HepG2 (cell line): ENCODE measurements around the gene CDH23. TPM values are rescaled to one million over a fixed set of nuclear protein-coding genes. Genes with fewer than 3 reads are reported as not detected.

Experiments used
- ATAC-seq: fragments of 200-7000 bp; cut with Tn5 transposase; 3 replicates; pipeline ENCODE4 v1.9.1; 2020; ENCODE audit warnings: mild to moderate bottlenecking, moderate library complexity
- BruUV-seq: library from RNA; stranded (reverse); fragments of 400-500 nt; replicated peaks from 2 replicates; lab custom pipeline; 2021; lab: Mats Ljungman, UMichigan
- CTCF ChIA-PET: fragments of 300-600 bp; formaldehyde crosslinking; extraction: SDS; loops from one replicate; lab custom pipeline; 2021; ENCODE audit warnings: low total read pairs, inconsistent platforms, low intra/inter-chr PET ratio; lab: Yijun Ruan, JAX
- POLR2A ChIA-PET: fragments of 350-600 bp; sonication (Branson Sonifier 250); formaldehyde crosslinking; loops from one replicate; lab custom pipeline; 2020; ENCODE audit warnings: antibody characterized with exemption, inconsistent platforms; lab: Yijun Ruan, JAX
- DNase-seq: peaks from one replicate; pipeline ENCODE4 v3.0.0-alpha.2; 2015; ENCODE audit warnings: low spot score
- FAIRE-seq: peaks from 3 replicates; lab custom pipeline; 2011; peaks lifted over from hg19 to GRCh38; lab: Jason Lieb, UNC
- H2AFZ ChIP-seq: one replicate; pipeline ENCODE4 v1.6.1; 2011; ENCODE audit warnings: low read length, inconsistent platforms
- H3K27ac ChIP-seq: fragments of 300-600 bp; 3 replicates; pipeline ENCODE4 v1.8.0; 2011; ENCODE audit warnings: mixed run types, mild to moderate bottlenecking, mixed read lengths, low read length, inconsistent platforms; ENCODE audit not compliant: insufficient read depth; ENCODE audit errors: extremely low read length
- H3K27me3 ChIP-seq, 2 experiments: fragments of 200-600 bp in 1 of 2; 2 replicates in 1 of 2; 3 replicates in 1 of 2; pipeline versions ENCODE4 v1.6.0 to v1.8.0; 2011; ENCODE audit warnings: low read length in 2 of 2, mild to moderate bottlenecking in 2 of 2, moderate library complexity in 2 of 2, inconsistent platforms in 1 of 2; ENCODE audit not compliant: insufficient read depth in 2 of 2, control insufficient read depth in 1 of 2
- H3K36me3 ChIP-seq, 2 experiments: fragments of 200-600 bp in 1 of 2; replicated peaks in 1 of 2; 2 replicates in 1 of 2; 3 replicates in 1 of 2; pipeline versions ENCODE4 v1.5.1 to v1.8.0; 2011; ENCODE audit warnings: low read length in 2 of 2, inconsistent platforms in 1 of 2; ENCODE audit not compliant: insufficient read depth in 2 of 2, control insufficient read depth in 1 of 2
- H3K4me1 ChIP-seq: 2 replicates; pipeline ENCODE4 v1.5.1; 2012; ENCODE audit warnings: low read length, inconsistent platforms; ENCODE audit not compliant: insufficient read depth
- H3K4me2 ChIP-seq: 2 replicates; pipeline ENCODE4 v1.6.0; 2011; ENCODE audit warnings: low read depth, low read length, inconsistent platforms
- H3K4me3 ChIP-seq, 3 experiments: fragments of 200-600 bp in 1 of 3; sonication (generic), shearing (Covaris generic) in 1 of 3; replicated peaks in 1 of 3; 2 replicates each; pipeline ENCODE4 v1.5.1; 2011 to 2016; ENCODE audit warnings: low read length in 3 of 3, inconsistent platforms in 2 of 3, low read depth in 2 of 3, mild to moderate bottlenecking in 2 of 3, control low read depth in 1 of 3, mixed read lengths in 1 of 3; ENCODE audit not compliant: insufficient read depth in 1 of 3
- H3K79me2 ChIP-seq: one replicate; pipeline ENCODE4 v1.6.1; 2011; ENCODE audit warnings: low read length, inconsistent platforms; ENCODE audit not compliant: insufficient read depth
- H3K9ac ChIP-seq: 2 replicates; pipeline ENCODE4 v1.6.0; 2011; ENCODE audit warnings: mild to moderate bottlenecking, low read depth, low read length, inconsistent platforms; ENCODE audit not compliant: insufficient read depth
- H3K9me3 ChIP-seq: 2 replicates; pipeline ENCODE4 v1.5.1; 2012; ENCODE audit warnings: mild to moderate bottlenecking, low read length
- H4K20me1 ChIP-seq: 2 replicates; pipeline ENCODE4 v1.6.0; 2011; ENCODE audit warnings: inconsistent platforms, mild to moderate bottlenecking, low read length, moderate library complexity; ENCODE audit not compliant: insufficient read depth
- GABPB1 ChIP-seq: IDR thresholded peaks from 2 replicates; pipeline ENCODE4 v1.6.1; 2016; ENCODE audit warnings: mild to moderate bottlenecking, missing genetic modification reagents, moderate library complexity, missing compliant biosample characterization
- PCBP2 ChIP-seq: fragments of 200-400 bp; formaldehyde crosslinking; optimal IDR thresholded peaks from 2 replicates; pipeline ENCODE3; 2018; ENCODE audit warnings: low read length, low read depth; ENCODE audit not compliant: poor library complexity, severe bottlenecking
- PHF5A ChIP-seq: IDR thresholded peaks from one replicate; pipeline ENCODE4 v1.6.1; 2018; ENCODE audit warnings: low read depth, missing genetic modification reagents; ENCODE audit not compliant: unreplicated experiment
- POLR2A ChIP-seq, 2 experiments: IDR thresholded peaks; 2 replicates each; pipeline ENCODE4 v1.6.1; 2011; ENCODE audit warnings: low read depth in 2 of 2, low read length in 2 of 2, mild to moderate bottlenecking in 1 of 2, moderate library complexity in 1 of 2; ENCODE audit not compliant: insufficient read depth in 1 of 2
- SETDB1 ChIP-seq: sonication (generic); formaldehyde crosslinking; IDR thresholded peaks from 2 replicates; pipeline ENCODE4 v1.5.1; 2020; ENCODE audit warnings: missing genetic modification reagents, mild to moderate bottlenecking, borderline replicate concordance
- TOPORS ChIP-seq: sonication (generic); formaldehyde crosslinking; IDR thresholded peaks from 2 replicates; pipeline ENCODE4 v1.8.0; 2023; ENCODE audit warnings: mild to moderate bottlenecking, missing genetic modification reagents
- ZBTB7B ChIP-seq: sonication (generic); formaldehyde crosslinking; IDR thresholded peaks from 2 replicates; pipeline ENCODE4 v1.4.0; 2020; ENCODE audit warnings: missing genetic modification reagents
- ZGPAT ChIP-seq: IDR thresholded peaks from 2 replicates; pipeline ENCODE4 v1.6.1; 2016; ENCODE audit warnings: mild to moderate bottlenecking
- ZNF30 ChIP-seq: sonication (generic); formaldehyde crosslinking; IDR thresholded peaks from 2 replicates; pipeline ENCODE4 v1.5.0; 2020; ENCODE audit warnings: mild to moderate bottlenecking, missing genetic modification reagents
- ZNF441 ChIP-seq: sonication (generic); formaldehyde crosslinking; IDR thresholded peaks from 2 replicates; pipeline ENCODE4 v1.7.0; 2021; ENCODE audit warnings: missing genetic modification reagents, borderline replicate concordance
- ZNF619 ChIP-seq: sonication (generic); formaldehyde crosslinking; IDR thresholded peaks from 2 replicates; pipeline ENCODE4 v1.4.0; 2020; ENCODE audit warnings: mild to moderate bottlenecking, missing genetic modification reagents
- ZNF772 ChIP-seq: sonication (generic); formaldehyde crosslinking; IDR thresholded peaks from 2 replicates; pipeline ENCODE4 v1.5.0; 2020; ENCODE audit warnings: mild to moderate bottlenecking, missing genetic modification reagents
- ZNF792 ChIP-seq: IDR thresholded peaks from 2 replicates; pipeline ENCODE4 v1.6.1; 2016
- WGBS: methylation state at CpG from one replicate; pipeline ENCODE4 v1.1.6; 2017; ENCODE audit warnings: low lambda C conversion rate; 5-methylcytosine and 5-hydroxymethylcytosine counted together
- in situ Hi-C: cut with HindIII; loops from 2 replicates; pipeline ENCODE4 v1.10.0; 2017; ENCODE audit warnings: low pct_unique_long_range_greater_than_20kb; ENCODE audit not compliant: extremely low pct_ligation_motif_present
- intact Hi-C: fragments of 100-400 bp; cut with micrococcal nuclease; formaldehyde crosslinking; loops from one replicate; pipeline ENCODE4 v1.10.0; 2022; ENCODE audit not compliant: unreplicated experiment
- polyA plus RNA-seq, 8 experiments: library from polyadenylated mRNA; depleted of rRNA in 3 of 8; stranded (reverse) in 7 of 8; unstranded in 1 of 8; fragments of >200 nt; fragmentation: Illumina TruSeq in 4 of 8; extraction: Trizol in 4 of 8; gene quantifications; 2 replicates each; pipeline versions ENCODE4 v1.2.1 to v1.2.3, GENCODE V29; 2011 to 2016; ENCODE audit warnings: low read depth in 4 of 8, missing spikeins in 1 of 8, mixed read lengths in 1 of 8; ENCODE audit not compliant: insufficient read depth in 1 of 8
- total RNA-seq, 5 experiments: library from RNA; depleted of rRNA; stranded (reverse); fragments of >200 nt; fragmentation: Illumina TruSeq; extraction: Trizol; gene quantifications; 2 replicates each; pipeline ENCODE4 v1.2.3, GENCODE V29; 2016; ENCODE audit warnings: low read depth in 1 of 5
- TF ChIP-seq, protein P1 (sequence below): sonication (generic); formaldehyde crosslinking; IDR thresholded peaks from 2 replicates; pipeline ENCODE4 v1.5.1; 2020; ENCODE audit warnings: missing genetic modification reagents, mild to moderate bottlenecking, borderline replicate concordance
- TF ChIP-seq, protein P2 (sequence below): IDR thresholded peaks from 2 replicates; pipeline ENCODE4 v1.6.1; 2016; ENCODE audit warnings: control low read depth
- TF ChIP-seq, protein P3 (sequence below): sonication (generic); formaldehyde crosslinking; IDR thresholded peaks from 2 replicates; pipeline ENCODE4 v1.9.0; 2021; ENCODE audit warnings: missing genetic modification reagents, borderline replicate concordance
- TF ChIP-seq, protein P4 (sequence below): sonication (generic); formaldehyde crosslinking; conservative IDR thresholded peaks from 2 replicates; pipeline ENCODE4 v1.8.1; 2023; ENCODE audit warnings: missing genetic modification reagents

The CDH23 gene
- total and polyA plus RNA-seq, 2 of the 13 experiments (the other 11 are each of a cell fraction or from before 2014, with no cell fraction given), result 0.13 TPM; not detected in 1

DNA sequence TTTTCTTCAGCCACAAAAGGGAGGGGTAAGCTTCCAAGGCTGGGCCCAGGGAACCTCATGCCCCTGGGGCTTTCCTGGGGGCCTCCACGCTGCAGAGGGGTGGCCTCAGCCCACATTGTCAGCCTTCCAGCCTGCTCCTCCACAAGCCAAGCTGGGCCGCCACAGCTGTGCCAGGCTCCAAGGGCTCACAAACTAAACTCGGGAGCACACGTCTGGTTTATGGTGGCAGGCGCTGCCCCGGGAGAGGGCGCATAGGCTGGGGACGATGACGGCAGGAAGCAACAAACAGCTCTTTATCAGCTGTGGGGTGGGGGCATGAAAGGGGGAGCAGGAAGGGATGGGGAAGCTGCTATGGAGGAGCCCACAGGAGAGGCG, 6.3 kb upstream of the CDH23 start (continued):
- TF ChIP-seq TOPORS (no peak), GABPB1 (CRISPR knock-in tag) (no peak), ZBTB7B (CRISPR knock-in tag) (no peak)
- TF ChIP-seq, protein P1, sequence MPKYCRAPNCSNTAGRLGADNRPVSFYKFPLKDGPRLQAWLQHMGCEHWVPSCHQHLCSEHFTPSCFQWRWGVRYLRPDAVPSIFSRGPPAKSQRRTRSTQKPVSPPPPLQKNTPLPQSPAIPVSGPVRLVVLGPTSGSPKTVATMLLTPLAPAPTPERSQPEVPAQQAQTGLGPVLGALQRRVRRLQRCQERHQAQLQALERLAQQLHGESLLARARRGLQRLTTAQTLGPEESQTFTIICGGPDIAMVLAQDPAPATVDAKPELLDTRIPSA, result no peak

- H3K79me2 ChIP-seq, result no peaks in the 10 kb centered on the region
- POLR2A ChIA-PET, result no interaction called here
- TF ChIP-seq PHF5A (CRISPR knock-in tag), result no peak
- no peak for TF ChIP-seq ZNF441 (CRISPR knock-in tag)
- TF ChIP-seq PCBP2, result no peak
- no peak for TF ChIP-seq ZNF792
- no peak for TF ChIP-seq POLR2A (IDR thresholded peaks at IDR 0.05; ENCODE audit: insufficient read depth in 1 of 2, low read depth in 2 of 2, low read length in 2 of 2)
- TF ChIP-seq ZNF30 (CRISPR knock-in tag), result no peak
- TF ChIP-seq ZGPAT (CRISPR knock-in tag), result no peak
- TF ChIP-seq, protein P2, sequence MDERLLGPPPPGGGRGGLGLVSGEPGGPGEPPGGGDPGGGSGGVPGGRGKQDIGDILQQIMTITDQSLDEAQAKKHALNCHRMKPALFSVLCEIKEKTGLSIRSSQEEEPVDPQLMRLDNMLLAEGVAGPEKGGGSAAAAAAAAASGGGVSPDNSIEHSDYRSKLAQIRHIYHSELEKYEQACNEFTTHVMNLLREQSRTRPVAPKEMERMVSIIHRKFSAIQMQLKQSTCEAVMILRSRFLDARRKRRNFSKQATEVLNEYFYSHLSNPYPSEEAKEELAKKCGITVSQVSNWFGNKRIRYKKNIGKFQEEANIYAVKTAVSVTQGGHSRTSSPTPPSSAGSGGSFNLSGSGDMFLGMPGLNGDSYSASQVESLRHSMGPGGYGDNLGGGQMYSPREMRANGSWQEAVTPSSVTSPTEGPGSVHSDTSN (CRISPR knock-in tag), result no peak
- TF ChIP-seq SETDB1 (CRISPR knock-in tag), result no peak
- TF ChIP-seq, protein P3, sequence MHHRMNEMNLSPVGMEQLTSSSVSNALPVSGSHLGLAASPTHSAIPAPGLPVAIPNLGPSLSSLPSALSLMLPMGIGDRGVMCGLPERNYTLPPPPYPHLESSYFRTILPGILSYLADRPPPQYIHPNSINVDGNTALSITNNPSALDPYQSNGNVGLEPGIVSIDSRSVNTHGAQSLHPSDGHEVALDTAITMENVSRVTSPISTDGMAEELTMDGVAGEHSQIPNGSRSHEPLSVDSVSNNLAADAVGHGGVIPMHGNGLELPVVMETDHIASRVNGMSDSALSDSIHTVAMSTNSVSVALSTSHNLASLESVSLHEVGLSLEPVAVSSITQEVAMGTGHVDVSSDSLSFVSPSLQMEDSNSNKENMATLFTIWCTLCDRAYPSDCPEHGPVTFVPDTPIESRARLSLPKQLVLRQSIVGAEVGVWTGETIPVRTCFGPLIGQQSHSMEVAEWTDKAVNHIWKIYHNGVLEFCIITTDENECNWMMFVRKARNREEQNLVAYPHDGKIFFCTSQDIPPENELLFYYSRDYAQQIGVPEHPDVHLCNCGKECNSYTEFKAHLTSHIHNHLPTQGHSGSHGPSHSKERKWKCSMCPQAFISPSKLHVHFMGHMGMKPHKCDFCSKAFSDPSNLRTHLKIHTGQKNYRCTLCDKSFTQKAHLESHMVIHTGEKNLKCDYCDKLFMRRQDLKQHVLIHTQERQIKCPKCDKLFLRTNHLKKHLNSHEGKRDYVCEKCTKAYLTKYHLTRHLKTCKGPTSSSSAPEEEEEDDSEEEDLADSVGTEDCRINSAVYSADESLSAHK (CRISPR knock-in tag), result no peak
- no peak for TF ChIP-seq ZNF772 (CRISPR knock-in tag)
- no peak for TF ChIP-seq ZNF619 (CRISPR knock-in tag)
- TF ChIP-seq, protein P4, sequence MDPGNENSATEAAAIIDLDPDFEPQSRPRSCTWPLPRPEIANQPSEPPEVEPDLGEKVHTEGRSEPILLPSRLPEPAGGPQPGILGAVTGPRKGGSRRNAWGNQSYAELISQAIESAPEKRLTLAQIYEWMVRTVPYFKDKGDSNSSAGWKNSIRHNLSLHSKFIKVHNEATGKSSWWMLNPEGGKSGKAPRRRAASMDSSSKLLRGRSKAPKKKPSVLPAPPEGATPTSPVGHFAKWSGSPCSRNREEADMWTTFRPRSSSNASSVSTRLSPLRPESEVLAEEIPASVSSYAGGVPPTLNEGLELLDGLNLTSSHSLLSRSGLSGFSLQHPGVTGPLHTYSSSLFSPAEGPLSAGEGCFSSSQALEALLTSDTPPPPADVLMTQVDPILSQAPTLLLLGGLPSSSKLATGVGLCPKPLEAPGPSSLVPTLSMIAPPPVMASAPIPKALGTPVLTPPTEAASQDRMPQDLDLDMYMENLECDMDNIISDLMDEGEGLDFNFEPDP, result no peak
Measured at GRCh38 chr10:71390921-71391690, 5.6 kb upstream of the CDH23 start.

More at GRCh38 chr10:71390921-71391690, 5.6 kb upstream of the CDH23 start:
- H3K4me2 ChIP-seq, result no peak overlapping the region
- intact Hi-C loops (no loop called here), in situ Hi-C loops (no loop called here)
- ATAC-seq (no peak), FAIRE-seq (no peak), DNase-seq (no peak)
- peaks cover 19% of the 10 kb centered on the region for H3K4me1 ChIP-seq
- BruUV-seq, result no TSS peak
- no peak overlapping the region for H3K9ac ChIP-seq
- no peaks in the 10 kb centered on the region for H3K9me3 ChIP-seq
- no peaks in the 10 kb centered on the region for H3K36me3 ChIP-seq
- 76% methylated on average over 2 of the region's 3 CpGs for WGBS
- no peaks in the 10 kb centered on the region for H4K20me1 ChIP-seq
- no peak overlapping the region for H3K4me3 ChIP-seq
- peaks cover 0 to 26% of the 10 kb centered on the region in 2 experiments; a peak in 4 of 5 replicates for H3K27me3 ChIP-seq
- H2AFZ ChIP-seq, result no peak overlapping the region
- CTCF ChIA-PET, result no interaction called here
- no peak overlapping the region for H3K27ac ChIP-seq
